Measurements from ENCODE around the gene BST1. TPM values are rescaled to one million over a fixed set of nuclear protein-coding genes. Genes with fewer than 3 reads are reported as not detected.

Gene BST1
- total RNA-seq, 1 experiment from 2014 or later: not detected

DNA sequence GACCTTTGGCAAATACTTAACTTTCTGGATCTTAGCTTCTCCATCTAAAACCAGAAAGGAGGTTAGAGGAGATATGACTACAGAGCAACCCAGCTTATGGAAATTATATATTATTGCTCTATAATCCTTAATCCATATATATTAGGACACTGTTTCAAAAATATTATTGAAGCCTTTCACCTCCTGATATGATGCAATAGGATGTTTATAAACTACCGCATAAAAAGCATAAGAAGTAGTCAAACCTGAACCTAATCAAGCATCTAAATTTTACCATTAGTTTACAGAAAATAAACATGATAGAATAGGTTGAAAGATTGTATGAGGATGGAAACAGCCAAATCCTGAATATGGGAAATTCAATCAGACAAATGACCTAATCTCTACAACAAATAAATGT is 26.8 kb upstream of the BST1 start:
- Histone ChIP-seq H2AK5ac (ENCODE audit: insufficient read length, low read length) (no peak overlapping the region), H4K5ac (ENCODE audit: insufficient read length, low read depth, low read length) (no peak overlapping the region), H2BK120ac (ENCODE audit: low read depth, low read length, poor library complexity, severe bottlenecking) (no peak overlapping the region), H2AFZ (ENCODE audit: low read length) (no peak overlapping the region), H4K8ac (replicated peaks; ENCODE audit: insufficient read length, low read depth, low read length) (no peak overlapping the region), H3K56ac (ENCODE audit: insufficient read length, low read depth, low read length) (no peak overlapping the region), H3K27ac (ENCODE audit: insufficient read length, low read depth, low read length) (no peak overlapping the region), H3K9ac (ENCODE audit: extremely low read depth, insufficient read length, low read length) (no peak overlapping the region), H2BK5ac (ENCODE audit: insufficient read length, low read length) (no peak overlapping the region), H4K20me1 (ENCODE audit: control insufficient read depth, insufficient read depth, insufficient read length) (no peaks in the 10 kb centered on the region), H3K14ac (ENCODE audit: insufficient read depth, low read length) (no peak overlapping the region), H3T11ph (ENCODE audit: low read length) (no peak overlapping the region), H3K79me2 (ENCODE audit: insufficient read depth, low read length) (peaks cover 16% of the 10 kb centered on the region), H4K91ac (ENCODE audit: insufficient read length, low read depth, low read length) (no peak overlapping the region), H2BK20ac (ENCODE audit: low read depth, low read length, poor library complexity, severe bottlenecking) (no peak overlapping the region), H3K27me3 (ENCODE audit: insufficient read depth, low read length) (no peaks in the 10 kb centered on the region), H3K23me2 (ENCODE audit: insufficient read length, low read depth, low read length, poor library complexity, severe bottlenecking) (no peaks in the 10 kb centered on the region), H3K4me2 (ENCODE audit: insufficient read depth, insufficient read length, low read length) (no peak overlapping the region), H2BK12ac (ENCODE audit: insufficient read length, low read depth, low read length) (no peak overlapping the region), H3K18ac (ENCODE audit: insufficient read length, low read depth, low read length) (no peak overlapping the region), H3K4ac (ENCODE audit: low read depth, low read length) (no peak overlapping the region), H3K4me1 (ENCODE audit: insufficient read depth, low read length) (peaks cover 7% of the 10 kb centered on the region; the same call in 1 of the 2 replicates), H3K9me3 (ENCODE audit: control insufficient read depth, low read depth, low read length) (no peaks in the 10 kb centered on the region), H3K79me1 (ENCODE audit: insufficient read depth, low read depth, low read length, poor library complexity, severe bottlenecking) (peaks cover 2% of the 10 kb centered on the region), H2BK15ac (ENCODE audit: low read depth, low read length) (no peak overlapping the region), H3K23ac (ENCODE audit: insufficient read length, low read depth, low read length) (no peak overlapping the region)
- TF ChIP-seq, protein P1, sequence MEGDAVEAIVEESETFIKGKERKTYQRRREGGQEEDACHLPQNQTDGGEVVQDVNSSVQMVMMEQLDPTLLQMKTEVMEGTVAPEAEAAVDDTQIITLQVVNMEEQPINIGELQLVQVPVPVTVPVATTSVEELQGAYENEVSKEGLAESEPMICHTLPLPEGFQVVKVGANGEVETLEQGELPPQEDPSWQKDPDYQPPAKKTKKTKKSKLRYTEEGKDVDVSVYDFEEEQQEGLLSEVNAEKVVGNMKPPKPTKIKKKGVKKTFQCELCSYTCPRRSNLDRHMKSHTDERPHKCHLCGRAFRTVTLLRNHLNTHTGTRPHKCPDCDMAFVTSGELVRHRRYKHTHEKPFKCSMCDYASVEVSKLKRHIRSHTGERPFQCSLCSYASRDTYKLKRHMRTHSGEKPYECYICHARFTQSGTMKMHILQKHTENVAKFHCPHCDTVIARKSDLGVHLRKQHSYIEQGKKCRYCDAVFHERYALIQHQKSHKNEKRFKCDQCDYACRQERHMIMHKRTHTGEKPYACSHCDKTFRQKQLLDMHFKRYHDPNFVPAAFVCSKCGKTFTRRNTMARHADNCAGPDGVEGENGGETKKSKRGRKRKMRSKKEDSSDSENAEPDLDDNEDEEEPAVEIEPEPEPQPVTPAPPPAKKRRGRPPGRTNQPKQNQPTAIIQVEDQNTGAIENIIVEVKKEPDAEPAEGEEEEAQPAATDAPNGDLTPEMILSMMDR (conservative IDR thresholded peaks at IDR 0.05): no peak
- Mint-ChIP-seq H3K27ac (0 out of 7 replicates have a peak overlapping the region, but pooled peaks of 1 of the 3 experiments have one; percentile 66), H3K9me3 (no peaks in the 10 kb centered on the region), H3K4me3 (no peak overlapping the region), H3K4me1 (peaks cover 22 to 24% of the 10 kb centered on the region in 2 experiments), H3K36me3 (ENCODE audit: insufficient read depth in 1 of 3, low read depth in 3 of 3) (peaks cover 5 to 16% (median 10%) of the 10 kb centered on the region in 3 experiments), H3K27me3 (ENCODE audit: low read depth) (no peaks in the 10 kb centered on the region)
- no peak for DNase-seq
- WGBS (ENCODE audit: extremely low coverage, insufficient read length, low lambda C conversion rate): no CpG with 5 or more reads among the region's 1 CpG
